ENCODE results near the gene ITPR3. TPM values are rescaled to one million over a fixed set of nuclear protein-coding genes. Genes with fewer than 3 reads are reported as not detected.
"Not testable (repeated sequence)": the region's sequence is repeated elsewhere in the genome, so short reads cannot be mapped to it uniquely, and the experiment has no call there.

Gene ITPR3
- total and polyA plus RNA-seq, 2 experiments from 2014 or later: 4.9 to 10.4 TPM

DNA sequence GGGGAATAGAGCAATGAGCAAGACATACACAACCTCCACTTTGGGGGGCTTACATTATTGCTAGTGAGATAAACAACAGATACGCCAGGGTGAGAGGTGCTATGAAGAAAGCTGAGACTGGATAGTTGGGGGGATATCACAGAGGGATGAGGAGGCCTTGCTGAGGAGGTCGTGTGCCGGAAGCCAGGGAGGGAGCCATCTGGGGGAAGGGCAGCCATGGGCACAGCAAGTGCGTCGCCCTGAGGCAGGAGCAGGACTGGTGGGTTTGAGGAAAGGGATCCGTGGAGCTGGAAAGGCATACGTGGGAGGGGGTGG is 28.9 kb upstream of the ITPR3 start:
- H3K27ac ChIP-seq: no peak overlapping the region
- 96% methylated on average over 6 to 7 of the region's 7 CpGs for WGBS, 2 experiments (ENCODE audit: low coverage in 1 of 2, low lambda C conversion rate in 2 of 2, missing lambda C conversion rate in 2 of 2)
- H3K4me1 ChIP-seq (ENCODE audit: insufficient read depth): peaks cover 15% of the 10 kb centered on the region
- no peak overlapping the region for H3K9ac ChIP-seq
- no peak overlapping the region for H2AFZ ChIP-seq
- H3K79me2 ChIP-seq (ENCODE audit: insufficient read depth): no peaks in the 10 kb centered on the region
- no peak for DNase-seq
- H3K36me3 ChIP-seq (ENCODE audit: low read depth): no peaks in the 10 kb centered on the region
- H3K4me2 ChIP-seq (ENCODE audit: unreplicated experiment): no peak overlapping the region
- in situ Hi-C loops (cut with MboI): loop anchor here (25.0 kb wide), 1 partner anchor 445 kb away; no protein-coding TSS in a partner anchor
- H3K27me3 ChIP-seq (replicated peaks; ENCODE audit: insufficient read depth): no peaks in the 10 kb centered on the region
- no peaks in the 10 kb centered on the region for H4K20me1 ChIP-seq (ENCODE audit: insufficient read depth)
- no peaks in the 10 kb centered on the region for H3F3A ChIP-seq (ENCODE audit: insufficient read depth)
- no peaks in the 10 kb centered on the region for H3K9me3 ChIP-seq (ENCODE audit: low read depth)
- no peaks in the 10 kb centered on the region for H3K9me2 ChIP-seq (ENCODE audit: insufficient read depth)
- no peak overlapping the region for H3K4me3 ChIP-seq
- TF ChIP-seq EZH2phosphoT487 (IDR thresholded peaks at IDR 0.05; ENCODE audit: insufficient read depth, low read depth) (no peak), EZH2 (IDR thresholded peaks at IDR 0.05; ENCODE audit: insufficient read depth, poor library complexity, severe bottlenecking) (no peak)

DNA sequence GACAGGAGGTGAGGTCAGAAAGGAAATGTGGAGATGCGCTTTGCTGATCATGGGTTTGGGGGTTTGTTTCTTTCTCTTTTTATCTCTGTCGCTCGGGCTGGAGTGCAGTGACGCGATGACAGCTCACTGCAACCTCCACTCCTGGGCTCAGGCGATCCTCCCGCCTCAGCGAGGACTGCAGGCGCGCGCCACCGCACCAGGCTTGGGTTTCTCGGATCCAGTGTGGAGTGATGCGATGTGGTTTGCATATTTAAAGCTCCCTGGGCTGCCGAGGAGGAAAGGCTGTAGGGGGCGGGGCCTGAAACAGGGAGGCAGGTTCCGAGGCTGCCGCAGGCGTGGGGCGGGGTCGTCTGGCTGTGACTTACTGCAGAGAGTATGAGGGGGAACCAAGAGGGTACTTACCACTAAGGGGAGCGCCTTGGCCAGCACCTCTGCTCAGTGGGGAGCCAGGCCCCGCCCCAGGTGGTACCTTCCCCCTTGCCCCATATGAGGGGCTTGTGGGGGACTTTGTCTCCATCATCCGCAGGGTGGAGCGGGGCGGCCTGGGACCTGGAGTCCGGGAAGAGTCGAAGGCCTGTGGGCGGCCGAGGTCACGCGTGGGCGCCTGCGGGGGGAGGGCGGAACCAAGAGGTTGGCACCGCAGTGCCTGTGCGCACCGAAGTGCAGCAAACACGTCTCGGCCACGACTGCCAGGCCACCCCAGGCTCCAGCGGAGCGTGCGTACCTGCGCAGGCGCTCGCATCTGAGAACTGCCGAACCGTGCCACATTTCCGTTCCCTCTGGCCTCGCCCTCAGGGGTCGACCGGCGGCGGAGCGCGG is 28.3 kb upstream of the ITPR3 start:
- H3K27me3 ChIP-seq (replicated peaks; ENCODE audit: insufficient read depth): no peaks in the 10 kb centered on the region
- no peak overlapping the region for H3K27ac ChIP-seq
- in situ Hi-C loops (cut with MboI): loop anchor here (25.0 kb wide), 1 partner anchor 444 kb away; no protein-coding TSS in a partner anchor
- no peak overlapping the region for H3K4me2 ChIP-seq (ENCODE audit: unreplicated experiment)
- no peaks in the 10 kb centered on the region for H4K20me1 ChIP-seq (ENCODE audit: insufficient read depth)
- no peaks in the 10 kb centered on the region for H3F3A ChIP-seq (ENCODE audit: insufficient read depth)
- no peak for DNase-seq
- no peaks in the 10 kb centered on the region for H3K36me3 ChIP-seq (ENCODE audit: low read depth)
- no peaks in the 10 kb centered on the region for H3K9me3 ChIP-seq (ENCODE audit: low read depth)
- H3K4me3 ChIP-seq: no peak overlapping the region
- H3K4me1 ChIP-seq (ENCODE audit: insufficient read depth): peaks cover 15% of the 10 kb centered on the region
- H2AFZ ChIP-seq: no peak overlapping the region
- WGBS, 2 experiments (ENCODE audit: low coverage in 1 of 2, low lambda C conversion rate in 2 of 2, missing lambda C conversion rate in 2 of 2): 72 to 78% methylated on average over 38 to 56 of the region's 57 CpGs
- H3K79me2 ChIP-seq (ENCODE audit: insufficient read depth): no peaks in the 10 kb centered on the region
- H3K9ac ChIP-seq: no peak overlapping the region
- no peaks in the 10 kb centered on the region for H3K9me2 ChIP-seq (ENCODE audit: insufficient read depth)
- TF ChIP-seq EZH2phosphoT487 (IDR thresholded peaks at IDR 0.05; ENCODE audit: insufficient read depth, low read depth) (no peak), EZH2 (IDR thresholded peaks at IDR 0.05; ENCODE audit: insufficient read depth, poor library complexity, severe bottlenecking) (no peak)

DNA sequence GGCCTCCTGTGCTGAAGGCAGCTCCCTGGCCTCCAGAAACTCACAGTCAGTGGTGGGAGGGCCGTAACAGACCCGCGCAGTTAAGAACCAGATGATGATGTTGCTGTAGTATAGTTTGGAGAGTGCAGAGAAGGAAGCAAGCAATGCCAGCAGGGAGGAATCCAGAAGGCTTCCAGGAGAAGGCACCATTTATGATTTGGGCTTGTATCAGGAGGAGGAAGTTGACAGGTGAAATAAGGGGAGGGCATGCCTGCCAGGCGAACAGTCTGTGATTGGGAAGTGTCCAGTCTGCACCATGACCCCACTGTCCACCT is 27.8 kb upstream of the ITPR3 start:
- H2AFZ ChIP-seq: no peak overlapping the region
- H3K9me2 ChIP-seq (ENCODE audit: insufficient read depth): no peaks in the 10 kb centered on the region
- no peak for DNase-seq
- no peak overlapping the region for H3K4me3 ChIP-seq
- no peaks in the 10 kb centered on the region for H4K20me1 ChIP-seq (ENCODE audit: insufficient read depth)
- TF ChIP-seq EZH2 (IDR thresholded peaks at IDR 0.05; ENCODE audit: insufficient read depth, poor library complexity, severe bottlenecking): no peak
- no peak for TF ChIP-seq EZH2phosphoT487 (IDR thresholded peaks at IDR 0.05; ENCODE audit: insufficient read depth, low read depth)
- H3K4me1 ChIP-seq (ENCODE audit: insufficient read depth): peaks cover 15% of the 10 kb centered on the region
- no peaks in the 10 kb centered on the region for H3K9me3 ChIP-seq (ENCODE audit: low read depth)
- H3K27ac ChIP-seq: no peak overlapping the region
- no peaks in the 10 kb centered on the region for H3K79me2 ChIP-seq (ENCODE audit: insufficient read depth)
- no peak overlapping the region for H3K9ac ChIP-seq
- no peaks in the 10 kb centered on the region for H3K36me3 ChIP-seq (ENCODE audit: low read depth)
- WGBS, 2 experiments (ENCODE audit: low coverage in 1 of 2, low lambda C conversion rate in 2 of 2, missing lambda C conversion rate in 2 of 2): 61 to 69% methylated on average over 4 of the region's 4 CpGs
- H3K4me2 ChIP-seq (ENCODE audit: unreplicated experiment): no peak overlapping the region
- in situ Hi-C loops (cut with MboI): loop anchor here (25.0 kb wide), 1 partner anchor 444 kb away; no protein-coding TSS in a partner anchor
- no peaks in the 10 kb centered on the region for H3K27me3 ChIP-seq (replicated peaks; ENCODE audit: insufficient read depth)
- no peaks in the 10 kb centered on the region for H3F3A ChIP-seq (ENCODE audit: insufficient read depth)

DNA sequence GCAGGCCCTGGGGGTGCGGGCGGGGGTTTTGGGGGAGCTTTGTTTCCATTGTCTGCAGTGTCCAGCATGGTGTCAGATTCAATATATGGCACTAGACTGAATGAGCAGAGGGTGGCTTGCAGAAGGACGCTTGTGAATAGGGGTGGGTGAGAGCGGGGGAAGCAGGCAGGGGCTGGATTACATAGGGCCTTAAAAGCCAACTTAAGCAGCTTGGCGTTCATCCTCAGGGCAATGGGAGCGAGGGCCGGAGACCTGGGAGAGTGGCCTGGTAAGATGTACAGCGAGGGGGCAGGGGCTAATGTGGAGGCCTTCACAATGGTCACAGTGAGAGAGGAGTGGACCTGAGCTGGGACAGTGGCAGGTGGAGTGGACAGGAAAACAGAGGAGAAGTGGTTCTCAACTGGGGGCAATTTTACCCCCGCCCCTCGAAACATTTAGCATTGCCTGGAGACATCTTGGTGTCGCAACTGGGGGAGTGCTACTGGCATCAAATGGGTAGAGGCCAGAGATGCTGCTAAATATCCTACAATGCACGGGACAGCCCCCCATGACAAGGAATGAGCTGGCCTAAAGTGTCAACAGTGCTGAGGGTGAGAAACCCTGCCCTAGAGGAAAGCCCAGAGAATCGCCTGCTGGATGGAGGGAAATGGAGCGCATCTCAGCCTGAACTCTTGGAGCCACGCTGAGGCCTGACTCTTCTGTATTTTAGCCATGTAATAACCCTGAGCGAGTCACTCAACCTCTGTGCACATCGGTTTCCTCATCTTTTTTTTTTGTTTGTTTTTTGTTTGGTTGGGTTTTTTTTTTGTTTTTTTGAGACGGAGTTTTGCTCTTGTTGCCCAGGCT is 25.9 kb upstream of the ITPR3 start:
- Histone ChIP-seq H3K9me3 (ENCODE audit: low read depth) (no peaks in the 10 kb centered on the region), H3K4me3 (no peak overlapping the region), H4K20me1 (ENCODE audit: insufficient read depth) (no peaks in the 10 kb centered on the region), H3K36me3 (ENCODE audit: low read depth) (no peaks in the 10 kb centered on the region), H3K4me1 (ENCODE audit: insufficient read depth) (peaks cover 10% of the 10 kb centered on the region), H3K9ac (no peak overlapping the region), H3K27ac (no peak overlapping the region), H3K9me2 (ENCODE audit: insufficient read depth) (no peaks in the 10 kb centered on the region), H2AFZ (no peak overlapping the region), H3K4me2 (ENCODE audit: unreplicated experiment) (no peak overlapping the region), H3F3A (ENCODE audit: insufficient read depth) (no peaks in the 10 kb centered on the region), H3K27me3 (replicated peaks; ENCODE audit: insufficient read depth) (no peaks in the 10 kb centered on the region), H3K79me2 (ENCODE audit: insufficient read depth) (no peaks in the 10 kb centered on the region)
- TF ChIP-seq EZH2phosphoT487 (IDR thresholded peaks at IDR 0.05; ENCODE audit: insufficient read depth, low read depth) (no peak), EZH2 (IDR thresholded peaks at IDR 0.05; ENCODE audit: insufficient read depth, poor library complexity, severe bottlenecking) (no peak)
- DNase-seq: peak; percentile 72
- in situ Hi-C loops (cut with MboI): loop anchor here (25.0 kb wide), 1 partner anchor 442 kb away; no protein-coding TSS in a partner anchor
- 81 to 86% methylated on average over 18 of the region's 18 CpGs for WGBS, 2 experiments (ENCODE audit: low coverage in 1 of 2, low lambda C conversion rate in 2 of 2, missing lambda C conversion rate in 2 of 2)

DNA sequence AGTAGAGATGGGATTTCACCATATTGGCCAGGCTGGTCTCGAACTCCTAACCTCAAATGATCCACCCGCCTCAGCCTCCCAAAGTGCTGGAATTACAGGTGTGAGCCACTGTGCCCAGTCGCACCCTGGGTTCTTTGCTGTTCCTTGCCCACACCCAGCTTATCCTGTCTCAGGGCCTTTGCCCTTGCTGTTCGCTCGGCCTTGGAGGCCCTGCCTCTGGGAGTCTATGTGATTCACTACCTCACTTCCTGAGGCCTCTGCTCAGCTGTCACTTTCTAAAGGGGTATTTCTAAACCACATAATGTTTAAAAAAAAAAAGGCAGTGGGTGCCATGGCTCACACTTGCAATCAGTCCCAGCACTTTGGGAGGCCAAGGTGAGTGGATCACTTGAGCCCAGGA is 24.2 kb upstream of the ITPR3 start:
- not testable (repeated sequence) for H3K9me2 ChIP-seq (ENCODE audit: insufficient read depth); H3K36me3 ChIP-seq (ENCODE audit: low read depth); H3K9me3 ChIP-seq (ENCODE audit: low read depth); H4K20me1 ChIP-seq (ENCODE audit: insufficient read depth); H2AFZ ChIP-seq; H3K27ac ChIP-seq; H3K9ac ChIP-seq; DNase-seq; H3K4me2 ChIP-seq (ENCODE audit: unreplicated experiment); H3K79me2 ChIP-seq (ENCODE audit: insufficient read depth); H3K4me1 ChIP-seq (ENCODE audit: insufficient read depth); H3K27me3 ChIP-seq (replicated peaks; ENCODE audit: insufficient read depth); H3F3A ChIP-seq (ENCODE audit: insufficient read depth); H3K4me3 ChIP-seq
- in situ Hi-C loops (cut with MboI): loop anchor here (25.0 kb wide), 1 partner anchor 440 kb away; no protein-coding TSS in a partner anchor
- 92 to 98% methylated on average over 5 of the region's 5 CpGs for WGBS, 2 experiments (ENCODE audit: low coverage in 1 of 2, low lambda C conversion rate in 2 of 2, missing lambda C conversion rate in 2 of 2)

All from GM23248 (cell line).